Measurements from ENCODE around the gene DNALI1. TPM values are rescaled to one million over a fixed set of nuclear protein-coding genes. Genes with fewer than 3 reads are reported as not detected.

DNALI1 gene
- total and polyA plus RNA-seq, 2 of the 8 experiments (the other 6 are each of a cell fraction or from before 2014, with no cell fraction given), result 8.9 to 11.3 TPM

- TF ChIP-seq BACH1 (IDR thresholded peaks at IDR 0.05; ENCODE audit: low read length), result no peak
- peak; percentile 34; the same call in 1 of the 2 replicates for TF ChIP-seq EGR1 (IDR thresholded peaks at IDR 0.05; ENCODE audit: borderline replicate concordance, low read depth, low read length)
- TF ChIP-seq SAP30 (IDR thresholded peaks at IDR 0.05; ENCODE audit: insufficient read depth, insufficient replicate concordance, low read length), result peak; percentile 88
- TF ChIP-seq MAFK (IDR thresholded peaks at IDR 0.05; ENCODE audit: low read depth, low read length), result no peak
- no peak for TF ChIP-seq CHD1 (IDR thresholded peaks at IDR 0.05; ENCODE audit: low read depth, low read length)
- no peak for TF ChIP-seq SIRT6 (IDR thresholded peaks at IDR 0.05; ENCODE audit: low read length)
Observed at GRCh38 chr1:37513795-37514349, 42.9 kb upstream of the DNALI1 start (continued).
